Measurements from ENCODE around the gene ZNF750.
A peak's percentile ranks its signal among the peaks of the same experiment; 100 is the strongest.
"Not testable (repeated sequence)": the region's sequence is repeated elsewhere in the genome, so short reads cannot be mapped to it uniquely, and the experiment has no call there.

The ZNF750 gene

GRCh38 chr17:82801377-82801970, 38.3 kb downstream of the ZNF750 start:
- no peak for DNase-seq (ENCODE audit: extremely low spot score, insufficient read length, low read depth)
- FAIRE-seq: no peak

- FAIRE-seq (no peak), DNase-seq (ENCODE audit: extremely low spot score, insufficient read length, low read depth) (no peak)
Measured at GRCh38 chr17:82800885-82801284, 38.9 kb downstream of the ZNF750 start.

GRCh38 chr17:82799591-82799990, 40.2 kb downstream of the ZNF750 start:
- no peak for FAIRE-seq

GRCh38 chr17:82798752-82799151, 41.1 kb downstream of the ZNF750 start:
- DNase-seq (ENCODE audit: extremely low spot score, insufficient read length, low read depth): no peak
- no peak for FAIRE-seq

More at GRCh38 chr17:82799591-82799990, 40.2 kb downstream of the ZNF750 start:
- DNase-seq (ENCODE audit: extremely low spot score, insufficient read length, low read depth): no peak

- no peak for FAIRE-seq
- DNase-seq (ENCODE audit: extremely low spot score, insufficient read length, low read depth): no peak
Measured at GRCh38 chr17:82797061-82797460, 42.8 kb downstream of the ZNF750 start.

- FAIRE-seq: no peak
- DNase-seq (ENCODE audit: extremely low spot score, insufficient read length, low read depth): no peak
Measured at GRCh38 chr17:82795615-82796014, 44.2 kb downstream of the ZNF750 start.

GRCh38 chr17:82794781-82795482, 44.9 kb downstream of the ZNF750 start:
- DNase-seq (ENCODE audit: extremely low spot score, insufficient read length, low read depth): no peak
- no peak for FAIRE-seq

- no peak for DNase-seq (ENCODE audit: extremely low spot score, insufficient read length, low read depth)
- no peak for FAIRE-seq
Measured at GRCh38 chr17:82793974-82794630, 45.7 kb downstream of the ZNF750 start.

GRCh38 chr17:82791532-82791931, 48.3 kb downstream of the ZNF750 start:
- DNase-seq (ENCODE audit: extremely low spot score, insufficient read length, low read depth) (no peak), FAIRE-seq (no peak)

GRCh38 chr17:82790391-82790790, 49.4 kb downstream of the ZNF750 start:
- FAIRE-seq (no peak), DNase-seq (ENCODE audit: extremely low spot score, insufficient read length, low read depth) (no peak)

- no peak for FAIRE-seq
- no peak for DNase-seq (ENCODE audit: extremely low spot score, insufficient read length, low read depth)
Measured at GRCh38 chr17:82789806-82790205, 50.0 kb downstream of the ZNF750 start.

- FAIRE-seq (no peak), DNase-seq (ENCODE audit: extremely low spot score, insufficient read length, low read depth) (no peak)
Measured at GRCh38 chr17:82789051-82789592, 50.7 kb downstream of the ZNF750 start.

GRCh38 chr17:82788206-82789001, 51.4 kb downstream of the ZNF750 start:
- no peak for FAIRE-seq
- DNase-seq (ENCODE audit: extremely low spot score, insufficient read length, low read depth): no peak

GRCh38 chr17:82787081-82787848, 52.6 kb downstream of the ZNF750 start:
- DNase-seq (ENCODE audit: extremely low spot score, insufficient read length, low read depth): no peak

GRCh38 chr17:82786427-82786826, 53.4 kb downstream of the ZNF750 start:
- no peak for FAIRE-seq
- no peak for DNase-seq (ENCODE audit: extremely low spot score, insufficient read length, low read depth)

More at GRCh38 chr17:82787081-82787848, 52.6 kb downstream of the ZNF750 start:
- no peak for FAIRE-seq

GRCh38 chr17:82785581-82785980, 54.2 kb downstream of the ZNF750 start:
- not testable (repeated sequence) for DNase-seq (ENCODE audit: extremely low spot score, insufficient read length, low read depth); FAIRE-seq

GRCh38 chr17:82783498-82783897, 56.3 kb downstream of the ZNF750 start:
- no peak for FAIRE-seq

GRCh38 chr17:82782657-82783207, 57.1 kb downstream of the ZNF750 start:
- DNase-seq (ENCODE audit: extremely low spot score, insufficient read length, low read depth) (no peak), FAIRE-seq (no peak)

More at GRCh38 chr17:82783498-82783897, 56.3 kb downstream of the ZNF750 start:
- DNase-seq (ENCODE audit: extremely low spot score, insufficient read length, low read depth): no peak

- DNase-seq (ENCODE audit: extremely low spot score, insufficient read length, low read depth): peak; percentile 84
- FAIRE-seq: peak; percentile 68
Measured at GRCh38 chr17:82781894-82782274, 57.9 kb downstream of the ZNF750 start.
